ENCODE results near the gene SERPINA3.

SERPINA3 gene

GRCh38 chr14:94588311-94588710 is 23.9 kb upstream of the SERPINA3 start:
- TF ChIP-seq CTCF (IDR thresholded peaks at IDR 0.05; ENCODE audit: extremely low read depth, missing control alignments), result no peak
- DNase-seq (ENCODE audit: low spot score), result no peak

DNA sequence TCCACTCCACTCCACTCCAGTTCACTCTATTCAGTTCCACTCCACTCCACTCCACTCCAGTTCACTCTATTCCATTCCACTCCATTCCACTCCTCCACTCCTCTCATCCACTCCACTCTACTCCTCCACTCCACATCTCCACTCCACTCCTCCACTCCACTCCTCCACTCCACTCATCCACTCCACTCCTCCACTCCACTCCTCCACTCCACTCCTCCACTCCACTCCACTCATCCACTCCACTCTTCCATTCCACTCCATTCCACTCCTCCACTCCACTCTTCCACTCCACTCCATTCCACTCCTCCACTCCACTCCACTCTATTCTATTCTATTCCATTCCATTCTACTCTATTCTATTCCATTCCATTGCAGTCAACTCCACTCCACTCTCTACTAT is 21.1 kb upstream of the SERPINA3 start:
- no peak for DNase-seq (ENCODE audit: low spot score)
- no peak for TF ChIP-seq CTCF (IDR thresholded peaks at IDR 0.05; ENCODE audit: extremely low read depth, missing control alignments)

DNA sequence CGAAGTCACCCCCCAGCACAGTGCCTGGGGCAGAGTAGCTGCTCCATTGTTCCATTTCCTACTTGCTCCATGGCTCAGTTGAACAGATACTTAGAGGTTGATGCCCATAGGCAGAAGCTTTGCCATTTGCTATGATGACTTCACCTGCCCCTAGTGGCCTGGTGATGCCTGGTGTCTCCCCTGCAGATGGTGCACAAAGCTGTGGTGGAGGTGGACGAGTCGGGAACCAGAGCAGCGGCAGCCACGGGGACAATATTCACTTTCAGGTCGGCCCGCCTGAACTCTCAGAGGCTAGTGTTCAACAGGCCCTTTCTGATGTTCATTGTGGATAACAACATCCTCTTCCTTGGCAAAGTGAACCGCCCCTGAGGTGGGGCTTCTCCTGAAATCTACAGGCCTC is 20.3 kb upstream of the SERPINA3 start:
- no peak for DNase-seq (ENCODE audit: low spot score)

GRCh38 chr14:94592457-94592856 is 19.7 kb upstream of the SERPINA3 start:
- TF ChIP-seq CTCF (IDR thresholded peaks at IDR 0.05; ENCODE audit: extremely low read depth, missing control alignments), result no peak
- no peak for DNase-seq (ENCODE audit: low spot score)

More for the DNA sequence above, 20.3 kb upstream of the SERPINA3 start:
- no peak for TF ChIP-seq CTCF (IDR thresholded peaks at IDR 0.05; ENCODE audit: extremely low read depth, missing control alignments)

DNA sequence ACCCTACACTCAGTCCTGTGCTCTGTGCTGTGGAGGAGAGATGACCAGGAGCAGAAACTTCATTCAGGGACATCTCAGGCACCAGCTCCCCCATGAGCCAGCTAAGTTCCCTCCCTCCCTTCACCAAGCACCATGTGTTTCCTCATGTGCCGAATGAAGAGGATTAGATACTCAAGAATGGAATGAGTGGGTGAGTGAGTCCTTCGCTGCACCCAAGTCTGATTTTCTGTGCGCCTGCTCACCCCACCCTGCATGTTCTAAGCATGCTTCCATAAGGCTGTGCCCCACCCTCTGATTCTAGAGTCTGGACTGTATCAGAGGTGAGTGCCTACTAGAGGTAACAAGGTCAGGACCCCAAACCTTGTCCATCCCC is 18.8 kb upstream of the SERPINA3 start:
- no peak for TF ChIP-seq CTCF (IDR thresholded peaks at IDR 0.05; ENCODE audit: extremely low read depth, missing control alignments)
- no peak for DNase-seq (ENCODE audit: low spot score)

- TF ChIP-seq CTCF (IDR thresholded peaks at IDR 0.05; ENCODE audit: extremely low read depth, missing control alignments), result no peak
- DNase-seq (ENCODE audit: low spot score), result no peak
These were observed 18.3 kb upstream of the SERPINA3 start for GRCh38 chr14:94593749-94594431.

DNA sequence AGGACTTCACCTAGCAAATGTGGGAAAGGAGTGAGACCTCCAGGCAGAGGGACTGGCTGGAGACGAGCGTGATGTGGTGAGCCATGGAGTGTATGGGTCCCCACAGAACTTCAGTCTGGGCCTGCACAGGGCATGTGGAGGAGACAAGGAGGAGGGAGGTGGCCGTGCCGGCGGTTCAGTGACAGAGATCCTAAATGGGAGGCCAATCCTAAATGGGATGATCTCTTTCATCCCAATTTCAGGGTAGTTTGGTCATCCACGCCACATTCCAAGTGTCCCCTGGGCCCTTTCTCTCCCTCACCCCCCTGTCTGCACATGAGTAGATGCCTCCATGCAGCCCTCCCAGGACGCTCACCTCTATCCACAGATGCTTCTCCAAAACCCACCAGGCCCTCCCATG is 17.8 kb upstream of the SERPINA3 start:
- TF ChIP-seq CTCF (IDR thresholded peaks at IDR 0.05; ENCODE audit: extremely low read depth, missing control alignments), result no peak
- DNase-seq (ENCODE audit: low spot score), result no peak
